Ascending aorta (tissue), 2 donors: ENCODE results near the gene EDIL3. TPM values are rescaled to one million over a fixed set of nuclear protein-coding genes. Genes with fewer than 3 reads are reported as not detected.

Experiments used
- DNase-seq, 2 donors: peaks; one replicate each; pipeline ENCODE4 v3.0.0-alpha.2; 2019; ENCODE audit warnings: low spot score in 2 of 2
- H3K27ac ChIP-seq, 2 donors: fragments of 200-600 bp; sonication (generic); one replicate each; pipeline ENCODE4 v1.5.1; 2016 to 2017; ENCODE audit warnings: mild to moderate bottlenecking in 1 of 2
- H3K27me3 ChIP-seq: fragments of 200-600 bp; sonication (generic); one replicate; pipeline ENCODE4 v1.5.1; 2017
- H3K36me3 ChIP-seq, 2 donors: fragments of 200-600 bp; sonication (generic); one replicate each; pipeline ENCODE4 v1.5.1; 2016
- H3K4me1 ChIP-seq, 2 donors: fragments of 200-600 bp; sonication (generic); one replicate each; pipeline ENCODE4 v1.5.1; 2016 to 2017; ENCODE audit warnings: mild to moderate bottlenecking in 1 of 2
- H3K4me3 ChIP-seq, 2 donors: fragments of 200-600 bp; sonication (generic); one replicate each; pipeline ENCODE4 v1.5.1; 2016 to 2017; ENCODE audit warnings: mild to moderate bottlenecking in 1 of 2
- H3K9me3 ChIP-seq, 2 donors: fragments of 200-600 bp; sonication (generic); one replicate each; pipeline ENCODE4 v1.5.1; 2016
- intact Hi-C: fragments of 100-400 bp; cut with DNase I; formaldehyde crosslinking; loops from one replicate; pipeline ENCODE4 v1.15.1; 2023
- total RNA-seq: library from RNA; depleted of rRNA; stranded (reverse); fragments of >200 nt; gene quantifications from one replicate; pipeline ENCODE4 v1.1.0, GENCODE V29; 2016
- TF ChIP-seq, protein P1 (sequence below), 3 experiments: fragments of 200-600 bp in 2 of 3; fragments of 450-650 bp in 1 of 3; sonication (generic) in 2 of 3; IDR thresholded peaks; one replicate each; pipeline ENCODE4 v1.5.1; 2016 to 2019; ENCODE audit warnings: antibody characterized with exemption in 3 of 3, mild to moderate bottlenecking in 1 of 3, moderate library complexity in 1 of 3

Gene EDIL3
- total RNA-seq, 1 donor from 2014 or later = 68.1 TPM

DNA sequence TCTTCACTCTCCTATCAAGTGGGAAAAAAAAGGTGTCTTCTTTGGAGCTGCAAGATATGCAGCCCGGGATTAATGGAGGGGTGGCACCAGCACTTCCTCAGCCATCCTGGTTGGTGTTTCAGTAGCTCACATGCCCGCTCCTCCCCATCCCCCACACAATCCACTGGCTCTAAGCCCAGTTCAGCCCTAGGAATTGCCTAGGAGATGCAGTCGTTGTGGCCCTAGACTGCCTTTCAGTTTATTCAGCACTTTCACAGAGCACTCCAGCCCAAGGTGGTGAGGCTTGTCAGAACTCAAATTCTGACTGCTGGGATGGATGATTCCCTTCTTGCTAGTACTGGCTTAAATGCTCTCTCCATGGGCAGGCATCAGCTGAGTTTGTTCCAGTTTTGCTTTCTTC, 35.1 kb upstream of the EDIL3 start:
- Histone ChIP-seq H3K27ac (no peak overlapping the region), H3K4me3 (no peak overlapping the region), H3K9me3 (no peaks in the 10 kb centered on the region), H3K27me3 (no peaks in the 10 kb centered on the region), H3K36me3 (no peaks in the 10 kb centered on the region), H3K4me1 (no peaks in the 10 kb centered on the region)
- TF ChIP-seq, protein P1, sequence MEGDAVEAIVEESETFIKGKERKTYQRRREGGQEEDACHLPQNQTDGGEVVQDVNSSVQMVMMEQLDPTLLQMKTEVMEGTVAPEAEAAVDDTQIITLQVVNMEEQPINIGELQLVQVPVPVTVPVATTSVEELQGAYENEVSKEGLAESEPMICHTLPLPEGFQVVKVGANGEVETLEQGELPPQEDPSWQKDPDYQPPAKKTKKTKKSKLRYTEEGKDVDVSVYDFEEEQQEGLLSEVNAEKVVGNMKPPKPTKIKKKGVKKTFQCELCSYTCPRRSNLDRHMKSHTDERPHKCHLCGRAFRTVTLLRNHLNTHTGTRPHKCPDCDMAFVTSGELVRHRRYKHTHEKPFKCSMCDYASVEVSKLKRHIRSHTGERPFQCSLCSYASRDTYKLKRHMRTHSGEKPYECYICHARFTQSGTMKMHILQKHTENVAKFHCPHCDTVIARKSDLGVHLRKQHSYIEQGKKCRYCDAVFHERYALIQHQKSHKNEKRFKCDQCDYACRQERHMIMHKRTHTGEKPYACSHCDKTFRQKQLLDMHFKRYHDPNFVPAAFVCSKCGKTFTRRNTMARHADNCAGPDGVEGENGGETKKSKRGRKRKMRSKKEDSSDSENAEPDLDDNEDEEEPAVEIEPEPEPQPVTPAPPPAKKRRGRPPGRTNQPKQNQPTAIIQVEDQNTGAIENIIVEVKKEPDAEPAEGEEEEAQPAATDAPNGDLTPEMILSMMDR (IDR thresholded peaks at IDR 0.05) = no peak
- DNase-seq = no peak
- intact Hi-C loops = no loop called here

DNA sequence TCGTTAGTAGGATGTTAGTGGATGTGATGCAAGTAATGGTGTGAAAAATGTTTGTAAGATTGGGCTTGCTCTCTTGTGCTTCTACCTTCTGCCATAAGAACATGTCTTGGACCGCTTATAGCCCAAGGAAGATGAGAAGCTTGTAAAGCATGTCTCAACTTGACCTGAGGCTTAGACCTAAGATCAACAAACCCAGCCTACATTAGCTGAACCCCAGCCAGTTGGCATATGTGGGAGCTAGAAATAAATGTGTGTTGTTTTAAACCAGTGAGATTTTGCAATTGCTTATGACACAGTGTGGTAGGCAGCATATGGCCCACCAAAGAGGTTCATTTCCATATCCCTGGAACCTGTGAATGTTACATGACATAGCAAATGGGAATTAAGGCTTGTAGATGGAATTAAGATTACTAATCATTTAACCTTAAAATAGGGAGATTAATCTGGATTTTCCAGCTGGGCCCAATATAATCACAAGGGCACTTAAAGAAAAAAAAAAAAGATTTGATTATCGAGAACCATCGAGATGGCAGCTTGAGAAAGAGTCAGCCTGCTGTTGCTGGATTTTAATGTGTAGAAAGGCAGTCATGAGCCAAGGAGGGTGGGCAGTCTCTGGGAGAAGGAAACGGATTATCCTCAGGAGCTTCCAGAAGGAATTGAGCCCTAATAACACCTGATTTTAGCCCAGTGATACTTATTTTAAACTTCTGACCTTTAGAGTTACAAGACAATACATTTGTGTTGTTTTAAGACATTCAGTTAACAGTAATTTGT, 27.3 kb upstream of the EDIL3 start:
- H3K4me3 ChIP-seq = no peak overlapping the region
- no peaks in the 10 kb centered on the region for H3K9me3 ChIP-seq
- H3K27ac ChIP-seq = no peak overlapping the region
- H3K4me1 ChIP-seq = no peaks in the 10 kb centered on the region
- no peak for DNase-seq
- no peaks in the 10 kb centered on the region for H3K27me3 ChIP-seq
- intact Hi-C loops = no loop called here
- no peaks in the 10 kb centered on the region for H3K36me3 ChIP-seq
- TF ChIP-seq, protein P1 (IDR thresholded peaks at IDR 0.05) = no peak

DNA sequence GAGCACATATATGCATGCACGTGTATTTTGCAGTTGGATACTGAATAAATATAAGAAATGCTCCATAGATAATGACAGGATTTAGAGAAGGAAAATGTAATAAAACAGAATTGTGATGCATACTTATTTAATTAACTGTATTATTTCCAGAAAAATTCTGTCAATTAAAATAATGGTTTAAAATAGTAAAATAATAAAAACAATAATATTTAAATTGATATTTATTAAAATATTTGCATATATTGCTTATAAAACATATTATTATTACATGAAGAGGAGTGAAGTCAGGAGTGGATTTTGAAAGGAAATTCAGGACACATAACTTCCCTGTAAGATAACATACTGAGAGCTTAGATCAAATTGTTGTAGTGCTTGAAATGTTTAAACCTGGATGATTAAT, 21.4 kb upstream of the EDIL3 start:
- TF ChIP-seq, protein P1 (IDR thresholded peaks at IDR 0.05) = no peak
- Histone ChIP-seq H3K4me3 (no peak overlapping the region), H3K27ac (no peak overlapping the region), H3K36me3 (no peaks in the 10 kb centered on the region), H3K27me3 (no peaks in the 10 kb centered on the region), H3K4me1 (no peaks in the 10 kb centered on the region), H3K9me3 (no peaks in the 10 kb centered on the region)
- intact Hi-C loops = no loop called here
- no peak for DNase-seq

DNA sequence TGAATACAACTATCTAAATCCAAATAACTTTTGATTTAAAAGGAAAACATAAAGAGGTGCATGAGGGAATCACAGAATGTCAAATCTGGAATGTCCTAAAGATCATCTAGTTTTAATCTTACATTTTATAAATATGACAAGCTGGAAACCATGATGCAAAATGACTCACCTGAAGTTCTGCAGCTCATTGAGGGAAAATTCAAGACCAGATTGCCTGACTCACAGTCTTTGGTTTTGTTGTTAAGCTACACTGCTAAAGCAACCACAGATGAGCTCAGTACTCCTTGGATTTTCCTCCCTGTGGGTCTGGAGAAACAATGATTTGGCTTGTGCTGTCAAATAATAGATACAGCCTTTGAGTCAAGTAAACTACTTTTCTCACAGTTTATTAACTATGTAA, 19.1 kb upstream of the EDIL3 start:
- Histone ChIP-seq H3K27ac (no peak overlapping the region), H3K27me3 (no peaks in the 10 kb centered on the region), H3K4me1 (no peaks in the 10 kb centered on the region), H3K4me3 (no peak overlapping the region), H3K9me3 (no peaks in the 10 kb centered on the region), H3K36me3 (no peaks in the 10 kb centered on the region)
- no peak for DNase-seq
- intact Hi-C loops = no loop called here
- TF ChIP-seq, protein P1 (IDR thresholded peaks at IDR 0.05) = no peak

DNA sequence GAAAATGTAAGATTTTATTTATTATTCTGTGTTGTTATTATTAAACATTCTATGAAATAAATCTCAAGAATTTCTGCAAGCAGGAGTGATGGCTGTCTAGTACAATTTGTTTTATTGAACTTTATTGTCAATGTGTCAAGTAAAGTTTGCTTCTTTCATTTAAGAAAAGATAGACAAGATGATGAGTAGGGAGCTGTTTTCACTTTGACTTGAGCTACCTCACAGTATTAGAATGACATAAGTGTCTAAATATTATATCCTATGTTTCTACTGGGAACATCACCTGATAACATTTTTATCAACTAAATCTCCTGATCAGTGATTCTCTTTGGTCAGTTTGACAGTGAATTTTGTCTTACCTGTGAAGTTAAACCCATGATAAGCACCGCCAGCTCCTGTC, 12.7 kb upstream of the EDIL3 start:
- H3K4me3 ChIP-seq = no peak overlapping the region
- intact Hi-C loops = no loop called here
- no peaks in the 10 kb centered on the region for H3K9me3 ChIP-seq
- no peak overlapping the region for H3K27ac ChIP-seq
- peaks cover 0 to 10% of the 10 kb centered on the region in 2 donors for H3K4me1 ChIP-seq
- H3K27me3 ChIP-seq = no peaks in the 10 kb centered on the region
- no peaks in the 10 kb centered on the region for H3K36me3 ChIP-seq
- no peak for DNase-seq
- TF ChIP-seq, protein P1 (IDR thresholded peaks at IDR 0.05) = no peak
